Measurements from ENCODE around the gene GPX4.

GPX4 gene

GRCh38 chr19:1085053-1085658, 18.6 kb upstream of the GPX4 start:
- no peak for DNase-seq

- no peak for DNase-seq
Observed at GRCh38 chr19:1085676-1086442, 17.9 kb upstream of the GPX4 start.

GRCh38 chr19:1086613-1087012, 17.2 kb upstream of the GPX4 start:
- no peak for DNase-seq

- peak; percentile 69 for DNase-seq
Observed at GRCh38 chr19:1087813-1088415, 15.9 kb upstream of the GPX4 start.

GRCh38 chr19:1088416-1089010, 15.3 kb upstream of the GPX4 start:
- no peak for DNase-seq

- DNase-seq = no peak
Observed at GRCh38 chr19:1089126-1089771, 14.5 kb upstream of the GPX4 start.

GRCh38 chr19:1089891-1090290, 13.9 kb upstream of the GPX4 start:
- no peak for DNase-seq

GRCh38 chr19:1090731-1091543, 12.9 kb upstream of the GPX4 start:
- no peak for DNase-seq

GRCh38 chr19:1091544-1092175, 12.1 kb upstream of the GPX4 start:
- no peak for DNase-seq

- no peak for DNase-seq
Observed at GRCh38 chr19:1093330-1093729, 10.5 kb upstream of the GPX4 start.

GRCh38 chr19:1093811-1094553, 9.8 kb upstream of the GPX4 start:
- DNase-seq = no peak

GRCh38 chr19:1094655-1094977, 9.2 kb upstream of the GPX4 start:
- no peak for DNase-seq

GRCh38 chr19:1094978-1095701, 8.7 kb upstream of the GPX4 start, which contains the start of gene POLR2E:
POLR2E (minus strand) TSS chr19:1095375; CDS start chr19:1095315, 60 bp downstream.
- DNase-seq = no peak

GRCh38 chr19:1097810-1098176, 6.0 kb upstream of the GPX4 start:
- DNase-seq = no peak

GRCh38 chr19:1098177-1099051, 5.4 kb upstream of the GPX4 start:
- DNase-seq = no peak

GRCh38 chr19:1101337-1101698, 2.5 kb upstream of the GPX4 start:
- DNase-seq = no peak

- DNase-seq = no peak
Observed at GRCh38 chr19:1102407-1103131, 1.2 kb upstream of the GPX4 start.

GRCh38 chr19:1103132-1103707, 574 bp upstream of the GPX4 start:
- no peak for DNase-seq

All from SIG-M5 (cell line).